GM23338 (cell line): Measurements from ENCODE around the gene TTC3. TPM values are rescaled to one million over a fixed set of nuclear protein-coding genes. Genes with fewer than 3 reads are reported as not detected.

Source experiments
- ATAC-seq: fragments of 200-7000 bp; cut with Tn5 transposase; 3 replicates; pipeline ENCODE4 v1.9.1; 2020
- DNase-seq: peaks from one replicate; pipeline ENCODE4 v3.0.0-alpha.2; 2015; ENCODE audit warnings: low spot score
- H2AFZ ChIP-seq: fragments of 200-600 bp; sonication (generic); 2 replicates; pipeline ENCODE4 v1.8.0; 2016; ENCODE audit warnings: antibody characterized with exemption, mild to moderate bottlenecking, moderate library complexity
- H3F3A ChIP-seq: fragments of 200-600 bp; sonication (generic); replicated peaks from 2 replicates; pipeline ENCODE4 v1.8.0; 2017; ENCODE audit warnings: antibody characterized with exemption, mixed run types, low read depth
- H3K27ac ChIP-seq: fragments of 200-600 bp; sonication (generic); 2 replicates; pipeline ENCODE4 v1.6.1; 2016; ENCODE audit warnings: low read depth
- H3K27me3 ChIP-seq: fragments of 200-600 bp; sonication (generic); 2 replicates; pipeline ENCODE4 v1.8.0; 2016; ENCODE audit warnings: mild to moderate bottlenecking, mixed run types, moderate library complexity; ENCODE audit not compliant: insufficient read depth
- H3K36me3 ChIP-seq: fragments of 200-600 bp; sonication (generic); 2 replicates; pipeline ENCODE4 v1.8.0; 2016; ENCODE audit warnings: mild to moderate bottlenecking; ENCODE audit not compliant: insufficient read depth
- H3K4me1 ChIP-seq: fragments of 200-600 bp; sonication (generic); 2 replicates; pipeline ENCODE4 v1.8.0; 2016; ENCODE audit warnings: mild to moderate bottlenecking, moderate library complexity; ENCODE audit not compliant: insufficient read depth
- H3K4me2 ChIP-seq: fragments of 200-600 bp; sonication (generic); 2 replicates; pipeline ENCODE4 v1.7.1; 2017; ENCODE audit warnings: mixed run types
- H3K4me3 ChIP-seq: fragments of 200-600 bp; sonication (generic); 2 replicates; pipeline ENCODE4 v1.6.1; 2016; ENCODE audit warnings: mixed run types
- H3K79me2 ChIP-seq: fragments of 200-600 bp; sonication (generic); replicated peaks from 2 replicates; pipeline ENCODE4 v1.8.0; 2017; ENCODE audit warnings: mild to moderate bottlenecking; ENCODE audit not compliant: insufficient read depth
- H3K9me2 ChIP-seq: fragments of 200-600 bp; sonication (generic); 2 replicates; pipeline ENCODE4 v1.8.0; 2017; ENCODE audit not compliant: insufficient read depth
- H4K20me1 ChIP-seq: fragments of 200-600 bp; sonication (generic); replicated peaks from 2 replicates; pipeline ENCODE4 v1.8.0; 2017; ENCODE audit warnings: mild to moderate bottlenecking; ENCODE audit not compliant: insufficient read depth
- H3K27ac Mint-ChIP-seq: 2 replicates; pipeline ENCODE4 v1.8.0; 2020; ENCODE audit warnings: inconsistent platforms, mild to moderate bottlenecking, moderate library complexity, mixed read lengths
- H3K27me3 Mint-ChIP-seq: 3 replicates; pipeline ENCODE4 v1.8.0; 2022; ENCODE audit warnings: low read depth, mild to moderate bottlenecking, moderate library complexity, mixed read lengths, inconsistent platforms; ENCODE audit not compliant: insufficient read depth, poor library complexity
- H3K36me3 Mint-ChIP-seq: 3 replicates; pipeline ENCODE4 v1.8.0; 2021; ENCODE audit warnings: low read depth, mild to moderate bottlenecking, inconsistent platforms, moderate library complexity, mixed read lengths
- H3K4me1 Mint-ChIP-seq: 3 replicates; pipeline ENCODE4 v1.8.0; 2020; ENCODE audit warnings: mild to moderate bottlenecking, inconsistent platforms, mixed read lengths
- H3K4me3 Mint-ChIP-seq: 3 replicates; pipeline ENCODE4 v1.8.0; 2021; ENCODE audit warnings: moderate library complexity, mild to moderate bottlenecking, inconsistent platforms, mixed read lengths
- H3K9me3 Mint-ChIP-seq: 3 replicates; pipeline ENCODE4 v1.8.0; 2020; ENCODE audit warnings: moderate library complexity, mild to moderate bottlenecking, inconsistent platforms, mixed read lengths
- EZH2phosphoT487 ChIP-seq: fragments of 200-600 bp; sonication (generic); IDR thresholded peaks from one replicate; pipeline ENCODE4 v1.8.1; 2018; ENCODE audit warnings: antibody characterized with exemption; ENCODE audit not compliant: unreplicated experiment
- NANOG ChIP-seq: IDR thresholded peaks from 2 replicates; pipeline ENCODE4 v1.6.1; 2016; ENCODE audit warnings: antibody characterized with exemption, borderline replicate concordance
- POLR2AphosphoS5 ChIP-seq: IDR thresholded peaks from 2 replicates; pipeline ENCODE4 v1.6.1; 2016; ENCODE audit warnings: antibody characterized with exemption, low read depth
- ZNF114 ChIP-seq: fragments of 250-450 bp; sonication (Bioruptor Pico); IDR thresholded peaks from 2 replicates; pipeline ENCODE4 v1.5.0; 2020; ENCODE audit warnings: mild to moderate bottlenecking, moderate library complexity
- polyA plus RNA-seq: library from polyadenylated mRNA; unstranded; fragments of >200 nt; fragmentation: Nextera tagmentation; extraction: Ambion mirVana; gene quantifications from 2 replicates; pipeline ENCODE4 v1.2.1, GENCODE V29; 2016
- total RNA-seq: library from RNA; depleted of rRNA; stranded (reverse); fragments of >200 nt; shearing (Covaris generic); gene quantifications from 2 replicates; pipeline ENCODE4 v1.2.3, GENCODE V29; 2014
- TF ChIP-seq, protein P1 (sequence below): IDR thresholded peaks from 2 replicates; pipeline ENCODE4 v1.6.1; 2016; ENCODE audit warnings: antibody characterized with exemption
- TF ChIP-seq, protein P2 (sequence below): fragments of 250-450 bp; sonication (Bioruptor Pico); IDR thresholded peaks from 2 replicates; pipeline ENCODE4 v1.5.0; 2020; ENCODE audit warnings: mild to moderate bottlenecking, moderate library complexity

Gene TTC3
- total and polyA plus RNA-seq, 2 experiments from 2014 or later = 28.9 to 48.6 TPM

DNA sequence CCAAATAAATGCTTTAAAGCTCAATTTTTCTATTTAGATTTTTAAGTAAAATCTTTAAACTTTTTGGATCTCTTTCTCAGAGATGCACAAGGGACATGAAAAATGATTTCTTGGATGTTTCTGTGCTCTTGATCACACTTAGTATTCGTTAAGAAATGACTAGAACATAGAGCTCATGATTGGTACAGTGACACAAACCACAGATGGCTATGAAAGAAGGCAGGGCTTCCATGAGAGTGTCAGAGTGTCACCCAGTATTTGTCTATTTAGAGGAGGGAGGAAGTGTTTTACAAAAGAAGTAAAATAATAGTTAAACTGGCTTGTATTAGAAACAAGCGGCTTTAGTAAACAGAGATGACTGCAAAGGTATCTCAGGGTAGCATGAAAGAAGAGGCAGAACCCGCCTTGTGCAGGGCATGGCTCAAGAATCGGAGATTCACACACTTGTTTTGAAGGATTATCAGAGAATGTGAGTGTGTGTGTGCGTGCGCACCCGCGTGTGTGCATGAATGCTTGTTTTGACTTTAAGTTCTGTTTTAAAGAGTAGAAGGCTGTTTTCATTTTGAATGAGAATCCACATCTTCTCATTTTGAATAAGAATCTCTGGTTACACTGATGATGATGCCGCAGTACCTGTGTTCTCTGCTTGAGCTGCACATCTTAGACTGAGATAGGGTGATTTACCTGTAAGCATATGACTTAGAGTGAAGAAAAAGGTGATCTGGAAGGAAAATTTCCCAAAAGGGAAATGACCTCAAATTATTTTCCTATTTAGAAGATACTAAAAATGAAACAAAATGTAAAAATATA is 111.9 kb downstream of the TTC3 start:
- H4K20me1 ChIP-seq = no peaks in the 10 kb centered on the region
- H3K4me3 ChIP-seq = no peak overlapping the region
- DNase-seq (no peak), ATAC-seq (no peak)
- H3K4me3 Mint-ChIP-seq = no peak overlapping the region
- H3K79me2 ChIP-seq = no peaks in the 10 kb centered on the region
- TF ChIP-seq ZNF114 (CRISPR knock-in tag) = no peak
- TF ChIP-seq EZH2phosphoT487 = no peak
- TF ChIP-seq POLR2AphosphoS5 = no peak
- TF ChIP-seq, protein P1, sequence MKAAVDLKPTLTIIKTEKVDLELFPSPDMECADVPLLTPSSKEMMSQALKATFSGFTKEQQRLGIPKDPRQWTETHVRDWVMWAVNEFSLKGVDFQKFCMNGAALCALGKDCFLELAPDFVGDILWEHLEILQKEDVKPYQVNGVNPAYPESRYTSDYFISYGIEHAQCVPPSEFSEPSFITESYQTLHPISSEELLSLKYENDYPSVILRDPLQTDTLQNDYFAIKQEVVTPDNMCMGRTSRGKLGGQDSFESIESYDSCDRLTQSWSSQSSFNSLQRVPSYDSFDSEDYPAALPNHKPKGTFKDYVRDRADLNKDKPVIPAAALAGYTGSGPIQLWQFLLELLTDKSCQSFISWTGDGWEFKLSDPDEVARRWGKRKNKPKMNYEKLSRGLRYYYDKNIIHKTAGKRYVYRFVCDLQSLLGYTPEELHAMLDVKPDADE = no peak
- TF ChIP-seq, protein P2, sequence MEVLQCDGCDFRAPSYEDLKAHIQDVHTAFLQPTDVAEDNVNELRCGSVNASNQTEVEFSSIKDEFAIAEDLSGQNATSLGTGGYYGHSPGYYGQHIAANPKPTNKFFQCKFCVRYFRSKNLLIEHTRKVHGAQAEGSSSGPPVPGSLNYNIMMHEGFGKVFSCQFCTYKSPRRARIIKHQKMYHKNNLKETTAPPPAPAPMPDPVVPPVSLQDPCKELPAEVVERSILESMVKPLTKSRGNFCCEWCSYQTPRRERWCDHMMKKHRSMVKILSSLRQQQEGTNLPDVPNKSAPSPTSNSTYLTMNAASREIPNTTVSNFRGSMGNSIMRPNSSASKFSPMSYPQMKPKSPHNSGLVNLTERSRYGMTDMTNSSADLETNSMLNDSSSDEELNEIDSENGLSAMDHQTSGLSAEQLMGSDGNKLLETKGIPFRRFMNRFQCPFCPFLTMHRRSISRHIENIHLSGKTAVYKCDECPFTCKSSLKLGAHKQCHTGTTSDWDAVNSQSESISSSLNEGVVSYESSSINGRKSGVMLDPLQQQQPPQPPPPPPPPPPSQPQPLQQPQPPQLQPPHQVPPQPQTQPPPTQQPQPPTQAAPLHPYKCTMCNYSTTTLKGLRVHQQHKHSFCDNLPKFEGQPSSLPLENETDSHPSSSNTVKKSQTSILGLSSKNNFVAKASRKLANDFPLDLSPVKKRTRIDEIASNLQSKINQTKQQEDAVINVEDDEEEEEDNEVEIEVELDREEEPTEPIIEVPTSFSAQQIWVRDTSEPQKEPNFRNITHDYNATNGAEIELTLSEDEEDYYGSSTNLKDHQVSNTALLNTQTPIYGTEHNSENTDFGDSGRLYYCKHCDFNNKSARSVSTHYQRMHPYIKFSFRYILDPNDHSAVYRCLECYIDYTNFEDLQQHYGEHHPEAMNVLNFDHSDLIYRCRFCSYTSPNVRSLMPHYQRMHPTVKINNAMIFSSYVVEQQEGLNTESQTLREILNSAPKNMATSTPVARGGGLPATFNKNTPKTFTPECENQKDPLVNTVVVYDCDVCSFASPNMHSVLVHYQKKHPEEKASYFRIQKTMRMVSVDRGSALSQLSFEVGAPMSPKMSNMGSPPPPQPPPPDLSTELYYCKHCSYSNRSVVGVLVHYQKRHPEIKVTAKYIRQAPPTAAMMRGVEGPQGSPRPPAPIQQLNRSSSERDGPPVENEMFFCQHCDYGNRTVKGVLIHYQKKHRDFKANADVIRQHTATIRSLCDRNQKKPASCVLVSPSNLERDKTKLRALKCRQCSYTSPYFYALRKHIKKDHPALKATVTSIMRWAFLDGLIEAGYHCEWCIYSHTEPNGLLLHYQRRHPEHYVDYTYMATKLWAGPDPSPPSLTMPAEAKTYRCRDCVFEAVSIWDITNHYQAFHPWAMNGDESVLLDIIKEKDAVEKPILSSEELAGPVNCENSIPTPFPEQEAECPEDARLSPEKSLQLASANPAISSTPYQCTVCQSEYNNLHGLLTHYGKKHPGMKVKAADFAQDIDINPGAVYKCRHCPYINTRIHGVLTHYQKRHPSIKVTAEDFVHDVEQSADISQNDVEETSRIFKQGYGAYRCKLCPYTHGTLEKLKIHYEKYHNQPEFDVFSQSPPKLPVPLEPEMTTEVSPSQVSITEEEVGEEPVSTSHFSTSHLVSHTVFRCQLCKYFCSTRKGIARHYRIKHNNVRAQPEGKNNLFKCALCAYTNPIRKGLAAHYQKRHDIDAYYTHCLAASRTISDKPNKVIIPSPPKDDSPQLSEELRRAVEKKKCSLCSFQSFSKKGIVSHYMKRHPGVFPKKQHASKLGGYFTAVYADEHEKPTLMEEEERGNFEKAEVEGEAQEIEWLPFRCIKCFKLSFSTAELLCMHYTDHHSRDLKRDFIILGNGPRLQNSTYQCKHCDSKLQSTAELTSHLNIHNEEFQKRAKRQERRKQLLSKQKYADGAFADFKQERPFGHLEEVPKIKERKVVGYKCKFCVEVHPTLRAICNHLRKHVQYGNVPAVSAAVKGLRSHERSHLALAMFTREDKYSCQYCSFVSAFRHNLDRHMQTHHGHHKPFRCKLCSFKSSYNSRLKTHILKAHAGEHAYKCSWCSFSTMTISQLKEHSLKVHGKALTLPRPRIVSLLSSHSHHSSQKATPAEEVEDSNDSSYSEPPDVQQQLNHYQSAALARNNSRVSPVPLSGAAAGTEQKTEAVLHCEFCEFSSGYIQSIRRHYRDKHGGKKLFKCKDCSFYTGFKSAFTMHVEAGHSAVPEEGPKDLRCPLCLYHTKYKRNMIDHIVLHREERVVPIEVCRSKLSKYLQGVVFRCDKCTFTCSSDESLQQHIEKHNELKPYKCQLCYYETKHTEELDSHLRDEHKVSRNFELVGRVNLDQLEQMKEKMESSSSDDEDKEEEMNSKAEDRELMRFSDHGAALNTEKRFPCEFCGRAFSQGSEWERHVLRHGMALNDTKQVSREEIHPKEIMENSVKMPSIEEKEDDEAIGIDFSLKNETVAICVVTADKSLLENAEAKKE = no peak
- no peak for TF ChIP-seq NANOG
- no peak overlapping the region for H3K4me2 ChIP-seq
- H3K4me1 Mint-ChIP-seq = no peaks in the 10 kb centered on the region
- no peaks in the 10 kb centered on the region for H3K4me1 ChIP-seq
- H3K9me2 ChIP-seq = 0 out of 2 replicates have a peak, but pooled peaks cover 5% of the 10 kb centered on the region
- H3K27me3 ChIP-seq = no peaks in the 10 kb centered on the region
- no peaks in the 10 kb centered on the region for H3K36me3 ChIP-seq
- peaks cover 3% of the 10 kb centered on the region; the same call in 2 of the 3 replicates for H3K36me3 Mint-ChIP-seq
- H3K27ac ChIP-seq = no peak overlapping the region
- H3K9me3 Mint-ChIP-seq = no peaks in the 10 kb centered on the region
- no peaks in the 10 kb centered on the region for H3F3A ChIP-seq
- H2AFZ ChIP-seq = no peak overlapping the region
- H3K27ac Mint-ChIP-seq = no peak overlapping the region
- H3K27me3 Mint-ChIP-seq = no peaks in the 10 kb centered on the region
